Tibial artery (tissue), 4 donors: Measurements from ENCODE around the gene SEPTIN2.

Experiments used
- DNase-seq, 2 donors: peaks; one replicate each; pipeline ENCODE4 v3.0.0-alpha.2; 2019
- H3K27ac ChIP-seq, 2 donors: fragments of 200-600 bp; sonication (generic) in 1 of 2; 1 replicate in 1 of 2; 2 replicates in 1 of 2; pipeline ENCODE4 v1.5.1; 2018 to 2019; ENCODE audit warnings: mild to moderate bottlenecking in 1 of 2
- H3K27me3 ChIP-seq, 2 donors: fragments of 200-600 bp; sonication (generic) in 1 of 2; one replicate each; pipeline versions ENCODE4 v1.5.1 to v1.6.0; 2016 to 2019
- H3K36me3 ChIP-seq, 3 donors: fragments of 200-600 bp; sonication (generic) in 2 of 3; one replicate each; pipeline ENCODE4 v1.5.1; 2016 to 2019; ENCODE audit warnings: mild to moderate bottlenecking in 2 of 3
- H3K4me1 ChIP-seq, 4 donors: fragments of 200-600 bp; sonication (generic) in 2 of 4; 1 replicate in 3 of 4; 2 replicates in 1 of 4; pipeline ENCODE4 v1.5.1; 2016 to 2019
- H3K4me3 ChIP-seq, 2 donors: fragments of 200-600 bp; sonication (generic) in 1 of 2; 1 replicate in 1 of 2; 2 replicates in 1 of 2; pipeline ENCODE4 v1.5.1; 2018 to 2019; ENCODE audit warnings: mild to moderate bottlenecking in 2 of 2
- H3K9me3 ChIP-seq, 3 donors: fragments of 200-600 bp; sonication (generic) in 1 of 3; one replicate each; pipeline ENCODE4 v1.5.1; 2016 to 2019
- CTCF ChIP-seq, 2 experiments: fragments of 200-600 bp in 1 of 2; fragments of 450-650 bp in 1 of 2; IDR thresholded peaks; one replicate each; pipeline ENCODE4 v1.5.1; 2017 to 2019; ENCODE audit warnings: antibody characterized with exemption in 2 of 2, mild to moderate bottlenecking in 1 of 2, moderate library complexity in 1 of 2
- intact Hi-C: fragments of 100-400 bp; cut with DNase I; formaldehyde crosslinking; loops from one replicate; pipeline ENCODE4 v1.15.0; 2023; ENCODE audit warnings: low total_unique reads

The SEPTIN2 gene

GRCh38 chr2:241344925-241345651 lies 29.4 kb downstream of the SEPTIN2 start:
- Histone ChIP-seq H3K27ac (no peak overlapping the region), H3K4me3 (no peak overlapping the region), H3K4me1 (peaks cover 0 to 10% (median 0%) of the 10 kb centered on the region in 4 donors), H3K36me3 (peaks cover 75 to 100% (median 93%) of the 10 kb centered on the region in 3 donors), H3K27me3 (no peaks in the 10 kb centered on the region), H3K9me3 (no peaks in the 10 kb centered on the region)
- intact Hi-C loops = no loop called here
- DNase-seq = no peak
- no peak for TF ChIP-seq CTCF (IDR thresholded peaks at IDR 0.05)

DNA sequence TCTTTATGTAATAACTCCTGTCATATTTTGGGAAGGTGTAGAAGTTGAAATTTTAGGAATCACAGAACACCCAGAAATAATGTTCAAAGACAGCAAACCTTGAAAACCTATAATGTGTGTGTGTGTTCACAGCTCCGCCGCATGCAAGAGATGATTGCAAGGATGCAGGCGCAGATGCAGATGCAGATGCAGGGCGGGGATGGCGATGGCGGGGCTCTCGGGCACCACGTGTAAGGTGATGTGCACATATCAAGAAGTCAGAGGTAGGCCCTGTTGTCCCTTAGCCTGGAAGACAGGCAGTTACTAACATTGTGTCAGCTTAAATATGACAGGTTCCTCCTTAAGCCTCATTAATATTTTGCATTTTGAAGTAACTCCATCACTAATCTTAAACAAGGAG lies 34.2 kb downstream of the SEPTIN2 start:
- intact Hi-C loops = loop anchor here (10.0 kb wide), 1 partner anchor 285 kb away; the partner anchor contains the start of genes ATG4B and THAP4
- Histone ChIP-seq H3K36me3 (peaks cover 83 to 88% (median 83%) of the 10 kb centered on the region in 3 donors), H3K9me3 (no peaks in the 10 kb centered on the region), H3K27me3 (no peaks in the 10 kb centered on the region), H3K4me1 (peaks cover 0 to 5% (median under 1%) of the 10 kb centered on the region in 4 donors), H3K27ac (no peak overlapping the region), H3K4me3 (no peak overlapping the region)
- TF ChIP-seq CTCF (IDR thresholded peaks at IDR 0.05) = no peak
- DNase-seq = no peak

- peaks cover 0 to 8% (median 2%) of the 10 kb centered on the region in 4 donors for H3K4me1 ChIP-seq
- intact Hi-C loops = loop anchor here (10.0 kb wide), 1 partner anchor 284 kb away; the partner anchor contains the start of genes ATG4B and THAP4
- TF ChIP-seq CTCF (IDR thresholded peaks at IDR 0.05) = no peak
- H3K36me3 ChIP-seq = peaks cover 77 to 82% (median 78%) of the 10 kb centered on the region in 3 donors
- H3K27me3 ChIP-seq = no peaks in the 10 kb centered on the region
- H3K27ac ChIP-seq = no peak overlapping the region
- no peak overlapping the region for H3K4me3 ChIP-seq
- DNase-seq = no peak
- no peaks in the 10 kb centered on the region for H3K9me3 ChIP-seq
Observed at GRCh38 chr2:241350530-241350877, 34.8 kb downstream of the SEPTIN2 start.

GRCh38 chr2:241350878-241351639 lies 35.3 kb downstream of the SEPTIN2 start:
- peaks cover 0 to 8% (median 2%) of the 10 kb centered on the region in 4 donors for H3K4me1 ChIP-seq
- no peak for TF ChIP-seq CTCF (IDR thresholded peaks at IDR 0.05)
- intact Hi-C loops = loop anchor here (10.0 kb wide), 1 partner anchor 284 kb away; the partner anchor contains the start of genes ATG4B and THAP4
- H3K36me3 ChIP-seq = peaks cover 72 to 76% (median 74%) of the 10 kb centered on the region in 3 donors
- no peak overlapping the region for H3K4me3 ChIP-seq
- H3K27ac ChIP-seq = no peak overlapping the region
- DNase-seq = no peak
- no peaks in the 10 kb centered on the region for H3K9me3 ChIP-seq
- no peaks in the 10 kb centered on the region for H3K27me3 ChIP-seq

- Histone ChIP-seq H3K9me3 (no peaks in the 10 kb centered on the region), H3K27me3 (no peaks in the 10 kb centered on the region), H3K4me1 (peaks cover 0 to 8% (median 3%) of the 10 kb centered on the region in 4 donors), H3K4me3 (no peak overlapping the region), H3K27ac (no peak overlapping the region), H3K36me3 (peaks cover 66 to 71% (median 68%) of the 10 kb centered on the region in 3 donors)
- TF ChIP-seq CTCF (IDR thresholded peaks at IDR 0.05) = no peak
- intact Hi-C loops = loop anchor here (10.0 kb wide), 1 partner anchor 283 kb away; the partner anchor contains the start of genes ATG4B and THAP4
- no peak for DNase-seq
Observed at GRCh38 chr2:241351640-241352031, 35.9 kb downstream of the SEPTIN2 start.
